H9 (cell line): ENCODE measurements around the gene SLC25A18. TPM values are rescaled to one million over a fixed set of nuclear protein-coding genes. Genes with fewer than 3 reads are reported as not detected.

Experiments
- DNase-seq: peaks from one replicate; pipeline ENCODE4 v3.0.0-alpha.2; 2017
- H2AFZ ChIP-seq: one replicate; pipeline ENCODE4 v1.6.1; 2013; ENCODE audit warnings: mild to moderate bottlenecking, low read length, control low read depth, moderate library complexity
- H2AK5ac ChIP-seq: 2 replicates; pipeline ENCODE4 v1.6.1; 2013; ENCODE audit warnings: low read length, control low read depth, mixed read lengths; ENCODE audit not compliant: insufficient read length
- H2BK120ac ChIP-seq: one replicate; pipeline ENCODE4 v1.6.1; 2013; ENCODE audit warnings: low read depth, mild to moderate bottlenecking, low read length, control low read depth, inconsistent platforms; ENCODE audit not compliant: poor library complexity, severe bottlenecking
- H2BK12ac ChIP-seq: 2 replicates; pipeline ENCODE4 v1.6.1; 2013; ENCODE audit warnings: low read length, control low read depth, mixed read lengths, low read depth; ENCODE audit not compliant: insufficient read length
- H2BK15ac ChIP-seq: 2 replicates; pipeline ENCODE4 v1.6.1; 2013; ENCODE audit warnings: low read depth, low read length, control low read depth
- H2BK20ac ChIP-seq: one replicate; pipeline ENCODE4 v1.6.1; 2013; ENCODE audit warnings: low read depth, mild to moderate bottlenecking, low read length, control low read depth, inconsistent platforms; ENCODE audit not compliant: poor library complexity, severe bottlenecking
- H2BK5ac ChIP-seq: 2 replicates; pipeline ENCODE4 v1.6.1; 2013; ENCODE audit warnings: low read length, control low read depth, mixed read lengths; ENCODE audit not compliant: insufficient read length
- H3K14ac ChIP-seq: 2 replicates; pipeline ENCODE4 v1.6.1; 2013; ENCODE audit warnings: low read length, control low read depth; ENCODE audit not compliant: insufficient read depth
- H3K18ac ChIP-seq: 2 replicates; pipeline ENCODE4 v1.6.1; 2013; ENCODE audit warnings: low read depth, mild to moderate bottlenecking, mixed read lengths, low read length, control low read depth; ENCODE audit not compliant: insufficient read length
- H3K23ac ChIP-seq: 2 replicates; pipeline ENCODE4 v1.6.1; 2013; ENCODE audit warnings: low read length, control low read depth, mixed read lengths, low read depth; ENCODE audit not compliant: insufficient read length
- H3K23me2 ChIP-seq: 2 replicates; pipeline ENCODE4 v1.6.1; 2013; ENCODE audit warnings: low read depth, mild to moderate bottlenecking, mixed read lengths, low read length, control low read depth; ENCODE audit not compliant: insufficient read length, poor library complexity, severe bottlenecking
- H3K27ac ChIP-seq: 2 replicates; pipeline ENCODE4 v1.5.1; 2013; ENCODE audit warnings: low read length, control low read depth, mixed read lengths, low read depth; ENCODE audit not compliant: insufficient read length
- H3K27me3 ChIP-seq: 2 replicates; pipeline ENCODE4 v1.6.1; 2013; ENCODE audit warnings: low read length, control low read depth, inconsistent platforms; ENCODE audit not compliant: insufficient read depth
- H3K4ac ChIP-seq: 2 replicates; pipeline ENCODE4 v1.6.1; 2013; ENCODE audit warnings: low read depth, mild to moderate bottlenecking, control low read depth, inconsistent platforms, low read length, moderate library complexity
- H3K4me1 ChIP-seq: 2 replicates; pipeline ENCODE4 v1.6.1; 2013; ENCODE audit warnings: low read length, control low read depth, inconsistent platforms; ENCODE audit not compliant: insufficient read depth
- H3K4me2 ChIP-seq: 2 replicates; pipeline ENCODE4 v1.6.1; 2013; ENCODE audit warnings: low read length, control low read depth, mixed read lengths; ENCODE audit not compliant: insufficient read length, insufficient read depth
- H3K56ac ChIP-seq: 2 replicates; pipeline ENCODE4 v1.6.1; 2013; ENCODE audit warnings: low read depth, mild to moderate bottlenecking, mixed read lengths, low read length, control low read depth; ENCODE audit not compliant: insufficient read length
- H3K79me1 ChIP-seq: 2 replicates; pipeline ENCODE4 v1.6.1; 2013; ENCODE audit warnings: low read depth, mild to moderate bottlenecking, moderate library complexity, low read length, control low read depth, inconsistent platforms; ENCODE audit not compliant: insufficient read depth, poor library complexity, severe bottlenecking
- H3K79me2 ChIP-seq: 2 replicates; pipeline ENCODE4 v1.6.1; 2013; ENCODE audit warnings: low read length, control low read depth, inconsistent platforms; ENCODE audit not compliant: insufficient read depth
- H3K9ac ChIP-seq: 2 replicates; pipeline ENCODE4 v1.6.1; 2013; ENCODE audit warnings: low read length, control low read depth, mixed read lengths; ENCODE audit not compliant: insufficient read length; ENCODE audit errors: extremely low read depth
- H3K9me3 ChIP-seq: one replicate; pipeline ENCODE4 v1.6.1; 2013; ENCODE audit warnings: low read depth, low read length, inconsistent platforms; ENCODE audit not compliant: control insufficient read depth
- H3T11ph ChIP-seq: one replicate; pipeline ENCODE4 v1.6.1; 2013; ENCODE audit warnings: mild to moderate bottlenecking, low read length, control low read depth, inconsistent platforms
- H4K20me1 ChIP-seq: one replicate; pipeline ENCODE4 v1.6.1; 2013; ENCODE audit not compliant: control insufficient read depth, insufficient read length, insufficient read depth
- H4K5ac ChIP-seq: 2 replicates; pipeline ENCODE4 v1.6.1; 2013; ENCODE audit warnings: low read depth, mild to moderate bottlenecking, mixed read lengths, low read length, control low read depth; ENCODE audit not compliant: insufficient read length
- H4K8ac ChIP-seq: replicated peaks from 2 replicates; pipeline ENCODE4 v1.6.1; 2013; ENCODE audit warnings: low read length, control low read depth, mixed read lengths, low read depth; ENCODE audit not compliant: insufficient read length
- H4K91ac ChIP-seq: 2 replicates; pipeline ENCODE4 v1.6.1; 2013; ENCODE audit warnings: low read depth, mild to moderate bottlenecking, moderate library complexity, mixed read lengths, low read length, control low read depth; ENCODE audit not compliant: insufficient read length
- H3K27ac Mint-ChIP-seq, 3 experiments: 2 replicates in 2 of 3; 3 replicates in 1 of 3; pipeline ENCODE4 v1.8.0; 2020 to 2021; ENCODE audit warnings: mixed read lengths in 3 of 3, mild to moderate bottlenecking in 1 of 3, moderate library complexity in 1 of 3
- H3K27me3 Mint-ChIP-seq: 2 replicates; pipeline ENCODE4 v1.8.0; 2021; ENCODE audit warnings: low read depth, mild to moderate bottlenecking, moderate library complexity, mixed read lengths
- H3K36me3 Mint-ChIP-seq, 3 experiments: 2 replicates in 2 of 3; 3 replicates in 1 of 3; pipeline ENCODE4 v1.8.0; 2020 to 2021; ENCODE audit warnings: low read depth in 3 of 3, mixed read lengths in 3 of 3; ENCODE audit not compliant: insufficient read depth in 1 of 3
- H3K4me1 Mint-ChIP-seq, 2 experiments: 2 replicates each; pipeline ENCODE4 v1.8.0; 2020; ENCODE audit warnings: mixed read lengths in 2 of 2
- H3K4me3 Mint-ChIP-seq, 2 experiments: 2 replicates in 1 of 2; 3 replicates in 1 of 2; pipeline ENCODE4 v1.8.0; 2020 to 2021; ENCODE audit warnings: mild to moderate bottlenecking in 2 of 2, mixed read lengths in 2 of 2, moderate library complexity in 1 of 2
- H3K9me3 Mint-ChIP-seq, 2 experiments: 2 replicates in 1 of 2; 3 replicates in 1 of 2; pipeline ENCODE4 v1.8.0; 2020; ENCODE audit warnings: mild to moderate bottlenecking in 2 of 2, mixed read lengths in 2 of 2, moderate library complexity in 1 of 2
- CTCF ChIP-seq: fragments of 200-600 bp; sonication (generic); conservative IDR thresholded peaks from 3 replicates; pipeline ENCODE4 v1.8.0; 2021; ENCODE audit warnings: antibody characterized with exemption, mild to moderate bottlenecking
- WGBS: extraction: QIAGEN DNeasy Blood & Tissue Kit; methylation state at CpG from one replicate; pipeline ENCODE4 v1.1.7; 2013; ENCODE audit warnings: missing lambda C conversion rate, low lambda C conversion rate, mixed read lengths; ENCODE audit not compliant: insufficient read length; ENCODE audit errors: extremely low coverage; 5-methylcytosine and 5-hydroxymethylcytosine counted together
- total RNA-seq: library from RNA; stranded (reverse); gene quantifications from 2 replicates; pipeline ENCODE4 v1.2.1, GENCODE V29; 2021

Gene SLC25A18
- total RNA-seq, 1 experiment from 2014 or later = 2.3 TPM

- no CpG with 5 or more reads among the region's 70 CpGs for WGBS
- no peak for TF ChIP-seq CTCF
- Mint-ChIP-seq H3K4me1 (peaks cover 6 to 18% of the 10 kb centered on the region in 2 experiments), H3K27ac (peak within 1 kb of the TSS; percentile 96 to 99 (median 98)), H3K9me3 (peaks cover 2 to 5% of the 10 kb centered on the region in 2 experiments; a peak in 1 of 5 replicates), H3K4me3 (peak within 1 kb of the TSS; percentile 84 to 90), H3K27me3 (no peaks in the 10 kb centered on the region), H3K36me3 (peaks cover 12 to 21% (median 15%) of the 10 kb centered on the region in 3 experiments)
- Histone ChIP-seq H3K4me1 (no peaks in the 10 kb centered on the region; the same call in 1 of the 2 replicates), H4K5ac (peak within 1 kb of the TSS; percentile 50), H3K4me2 (peak within 1 kb of the TSS; percentile 98), H3K27ac (peak within 1 kb of the TSS; percentile 88), H2AK5ac (no peak within 1 kb of the TSS), H3T11ph (no peak within 1 kb of the TSS), H3K9ac (peak within 1 kb of the TSS; percentile 93), H3K79me2 (0 out of 2 replicates have a peak, but pooled peaks cover 3% of the 10 kb centered on the region), H2BK12ac (peak within 1 kb of the TSS; percentile 38), H2BK15ac (no peak within 1 kb of the TSS), H3K23me2 (peaks cover 6% of the 10 kb centered on the region), H4K8ac (no peak within 1 kb of the TSS), H3K14ac (peak within 1 kb of the TSS; percentile 96), H2BK120ac (peak within 1 kb of the TSS; percentile 80), H3K27me3 (no peaks in the 10 kb centered on the region), H4K91ac (peak within 1 kb of the TSS; percentile 55), H2AFZ (no peak within 1 kb of the TSS), H3K18ac (peak within 1 kb of the TSS; percentile 94), H2BK5ac (no peak within 1 kb of the TSS), H4K20me1 (no peaks in the 10 kb centered on the region), H3K4ac (no peak within 1 kb of the TSS), H3K79me1 (no peaks in the 10 kb centered on the region), H3K9me3 (no peaks in the 10 kb centered on the region), H2BK20ac (no peak within 1 kb of the TSS), H3K23ac (no peak within 1 kb of the TSS), H3K56ac (no peak within 1 kb of the TSS)
- DNase-seq = peak; percentile 94
Observed at GRCh38 chr22:17638432-17639246, 75.3 kb downstream of the SLC25A18 start, which contains the start of gene BCL2L13. BCL2L13 (plus strand) TSS chr22:17638757; CDS start chr22:17655712, 16,955 bp downstream.
